ENCODE measurements around the gene G6PC3. TPM values are rescaled to one million over a fixed set of nuclear protein-coding genes. Genes with fewer than 3 reads are reported as not detected.
"Not testable (repeated sequence)": the region's sequence is repeated elsewhere in the genome, so short reads cannot be mapped to it uniquely, and the experiment has no call there.

Gene G6PC3
- 24.4 and 36.2 TPM in 2 replicates for total RNA-seq (2014; rRNA removed; shearing (Covaris generic))

DNA sequence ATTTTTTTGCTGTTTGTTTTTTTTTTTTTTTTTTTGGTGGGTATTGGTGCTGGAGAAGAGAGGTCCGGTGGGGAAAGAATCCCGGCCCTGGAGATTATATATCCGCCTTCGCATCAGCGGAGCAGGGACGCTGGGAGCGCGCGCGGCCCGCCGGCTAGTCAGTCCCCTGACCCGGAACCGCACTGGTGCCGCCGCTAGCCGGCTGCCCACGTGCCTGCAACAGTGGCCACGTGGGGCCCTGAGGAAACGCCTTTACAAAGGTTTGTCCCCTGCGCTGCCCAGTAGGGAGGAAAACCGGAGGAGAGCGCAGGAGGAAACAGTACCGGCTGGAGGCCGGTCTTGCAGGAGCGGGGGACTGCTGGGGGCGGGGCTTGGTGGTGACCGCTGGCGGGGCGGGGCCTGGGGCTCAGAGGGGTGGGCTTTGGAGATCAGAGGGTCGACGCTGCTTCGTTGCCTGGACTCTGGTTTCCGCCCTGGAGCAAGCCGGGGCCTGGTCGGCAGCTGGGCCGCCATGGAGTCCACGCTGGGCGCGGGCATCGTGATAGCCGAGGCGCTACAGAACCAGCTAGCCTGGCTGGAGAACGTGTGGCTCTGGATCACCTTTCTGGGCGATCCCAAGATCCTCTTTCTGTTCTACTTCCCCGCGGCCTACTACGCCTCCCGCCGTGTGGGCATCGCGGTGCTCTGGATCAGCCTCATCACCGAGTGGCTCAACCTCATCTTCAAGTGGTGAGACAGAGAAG lies at the start of gene G6PC3:
TSS of gene G6PC3 (plus strand) at position 281 of the 743 bp plus-strand sequence. CDS start at position 512, 231 bp downstream.
- Histone ChIP-seq H3K9me3 (replicated peaks) (no peaks in the 10 kb centered on the region), H3K4me1 (replicated peaks) (peaks cover 51% of the 10 kb centered on the region), H3K27me3 (replicated peaks) (no peaks in the 10 kb centered on the region), H3K4me3 (peak within 1 kb of the TSS; percentile 59), H3K36me3 (peaks cover 30% of the 10 kb centered on the region), H3K27ac (peak within 1 kb of the TSS; percentile 82)
- DNase-seq (ENCODE audit: low read depth in 1 of 2, low spot score in 2 of 2) = peak; percentile 95 to 99

DNA sequence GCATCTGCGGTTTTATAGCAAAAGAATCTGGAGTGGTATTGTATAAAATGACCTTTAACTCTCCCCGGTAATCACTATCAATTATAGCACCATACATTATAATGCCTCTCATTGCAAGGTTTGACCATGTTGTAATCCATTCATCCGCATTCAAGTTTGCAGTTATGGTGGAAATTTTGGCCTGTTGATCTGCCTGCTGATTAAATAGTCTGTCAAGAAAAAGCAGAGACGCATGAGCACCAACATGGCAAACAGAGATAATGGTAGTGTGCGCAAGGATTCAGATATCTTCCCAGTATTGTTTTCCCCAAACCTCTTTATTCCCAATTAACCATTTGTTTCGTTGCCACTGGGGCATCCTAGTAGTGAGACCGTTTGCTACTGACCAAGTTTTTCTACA lies 49.3 kb upstream of the G6PC3 start:
- not testable (repeated sequence) for H3K27ac ChIP-seq; H3K27me3 ChIP-seq (replicated peaks); DNase-seq (ENCODE audit: low read depth in 1 of 2, low spot score in 2 of 2); H3K9me3 ChIP-seq (replicated peaks); H3K4me3 ChIP-seq; H3K4me1 ChIP-seq (replicated peaks)
- peaks cover 29% of the 10 kb centered on the region for H3K36me3 ChIP-seq

- no peak overlapping the region for H3K27ac ChIP-seq
- no peaks in the 10 kb centered on the region for H3K9me3 ChIP-seq (replicated peaks)
- H3K27me3 ChIP-seq (replicated peaks) = no peaks in the 10 kb centered on the region
- H3K4me3 ChIP-seq = no peak overlapping the region
- peaks cover 33% of the 10 kb centered on the region for H3K36me3 ChIP-seq
- no peak for DNase-seq (ENCODE audit: low read depth in 1 of 2, low spot score in 2 of 2)
- H3K4me1 ChIP-seq (replicated peaks) = no peaks in the 10 kb centered on the region
Measured at GRCh38 chr17:44022246-44022645, 48.3 kb upstream of the G6PC3 start.

- Histone ChIP-seq H3K36me3 (peaks cover 41% of the 10 kb centered on the region), H3K27ac (no peak overlapping the region), H3K4me3 (no peak overlapping the region), H3K9me3 (replicated peaks) (no peaks in the 10 kb centered on the region), H3K4me1 (replicated peaks) (no peaks in the 10 kb centered on the region), H3K27me3 (replicated peaks) (no peaks in the 10 kb centered on the region)
- no peak for DNase-seq (ENCODE audit: low read depth in 1 of 2, low spot score in 2 of 2)
Measured at GRCh38 chr17:44023545-44024270, 46.8 kb upstream of the G6PC3 start.

- H3K4me1 ChIP-seq (replicated peaks) = no peaks in the 10 kb centered on the region
- no peak for DNase-seq (ENCODE audit: low read depth in 1 of 2, low spot score in 2 of 2)
- no peaks in the 10 kb centered on the region for H3K9me3 ChIP-seq (replicated peaks)
- H3K27ac ChIP-seq = no peak overlapping the region
- no peaks in the 10 kb centered on the region for H3K27me3 ChIP-seq (replicated peaks)
- H3K4me3 ChIP-seq = no peak overlapping the region
- H3K36me3 ChIP-seq = peaks cover 43% of the 10 kb centered on the region
Measured at GRCh38 chr17:44024271-44024663, 46.3 kb upstream of the G6PC3 start.

DNA sequence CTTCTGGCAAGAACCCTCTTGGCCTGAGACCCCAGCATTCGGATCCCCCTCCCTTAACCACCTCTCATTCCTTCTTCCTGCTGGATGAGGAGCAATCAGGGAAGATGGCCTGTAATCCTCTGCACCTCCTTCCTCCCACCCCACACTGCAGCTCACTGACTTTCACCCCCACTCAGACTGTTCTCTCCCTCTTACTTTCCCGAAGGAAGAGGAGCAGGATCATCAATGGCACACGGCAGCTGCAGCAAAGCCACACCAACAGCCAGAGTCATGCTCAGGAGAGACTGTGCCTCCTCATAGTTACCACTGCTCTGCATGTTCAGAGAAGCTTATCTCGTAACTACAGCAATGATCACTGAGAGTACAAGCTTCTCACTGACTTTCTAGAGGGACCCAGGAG lies 45.7 kb upstream of the G6PC3 start:
- Histone ChIP-seq H3K4me1 (replicated peaks) (no peaks in the 10 kb centered on the region), H3K36me3 (peaks cover 49% of the 10 kb centered on the region), H3K9me3 (replicated peaks) (no peaks in the 10 kb centered on the region), H3K4me3 (no peak overlapping the region), H3K27ac (no peak overlapping the region), H3K27me3 (replicated peaks) (no peaks in the 10 kb centered on the region)
- DNase-seq (ENCODE audit: low read depth in 1 of 2, low spot score in 2 of 2) = no peak

DNA sequence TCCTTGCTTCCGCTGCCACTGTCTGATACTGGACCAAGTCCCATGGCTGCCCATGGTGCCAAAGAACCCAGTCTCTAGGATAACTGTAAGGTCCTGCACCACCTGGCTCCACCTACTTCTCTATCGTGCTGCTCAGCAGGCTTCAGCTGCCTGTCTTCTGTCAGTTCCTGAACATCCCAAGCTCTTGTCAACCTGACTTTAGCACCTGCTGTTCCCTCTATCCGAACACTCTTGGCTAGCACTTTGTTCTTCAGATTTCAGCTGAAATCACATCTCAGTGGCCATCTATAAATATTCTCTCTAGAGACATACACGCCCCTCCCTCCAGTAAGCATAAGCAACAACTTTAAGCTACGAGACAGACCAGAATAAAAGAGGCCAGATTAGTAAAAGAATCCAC lies 40.8 kb upstream of the G6PC3 start:
- Histone ChIP-seq H3K4me1 (replicated peaks) (no peaks in the 10 kb centered on the region), H3K9me3 (replicated peaks) (no peaks in the 10 kb centered on the region), H3K27ac (no peak overlapping the region), H3K27me3 (replicated peaks) (no peaks in the 10 kb centered on the region), H3K36me3 (peaks cover 66% of the 10 kb centered on the region), H3K4me3 (no peak overlapping the region)
- no peak for DNase-seq (ENCODE audit: low read depth in 1 of 2, low spot score in 2 of 2)

- no peaks in the 10 kb centered on the region for H3K9me3 ChIP-seq (replicated peaks)
- H3K36me3 ChIP-seq = peaks cover 66% of the 10 kb centered on the region
- H3K27ac ChIP-seq = no peak overlapping the region
- no peak overlapping the region for H3K4me3 ChIP-seq
- H3K4me1 ChIP-seq (replicated peaks) = no peaks in the 10 kb centered on the region
- no peaks in the 10 kb centered on the region for H3K27me3 ChIP-seq (replicated peaks)
- DNase-seq (ENCODE audit: low read depth in 1 of 2, low spot score in 2 of 2) = no peak
Measured at GRCh38 chr17:44030482-44030881, 40.1 kb upstream of the G6PC3 start.

DNA sequence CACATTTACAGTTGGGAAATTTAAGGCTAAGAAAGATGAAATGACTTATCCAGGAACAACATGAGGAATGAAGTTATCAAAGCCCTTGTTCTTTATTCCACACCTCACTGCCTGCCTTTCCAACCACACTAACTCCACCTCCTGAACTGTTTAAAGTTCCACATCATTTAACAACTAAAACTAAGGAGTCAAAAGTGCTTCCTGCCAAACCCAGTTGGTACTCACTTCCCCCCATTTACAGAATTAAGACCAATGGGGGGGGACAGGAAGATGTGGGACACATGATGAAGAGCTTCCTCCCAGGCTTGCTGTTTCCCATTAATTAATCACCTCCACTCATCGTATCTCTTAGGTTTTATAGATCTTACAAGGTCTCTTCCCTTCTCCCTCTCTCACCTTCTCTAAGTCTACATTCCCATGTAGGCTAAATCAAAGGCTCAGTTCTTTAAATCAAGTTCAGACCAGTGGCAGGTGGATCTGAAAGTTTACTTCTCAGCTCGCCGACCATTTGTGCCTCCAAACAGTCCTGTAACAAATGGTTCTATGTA lies 36.6 kb upstream of the G6PC3 start:
- Histone ChIP-seq H3K27ac (no peak overlapping the region), H3K27me3 (replicated peaks) (no peaks in the 10 kb centered on the region), H3K4me3 (no peak overlapping the region), H3K36me3 (peaks cover 83% of the 10 kb centered on the region), H3K4me1 (replicated peaks) (no peaks in the 10 kb centered on the region), H3K9me3 (replicated peaks) (no peaks in the 10 kb centered on the region)
- DNase-seq (ENCODE audit: low read depth in 1 of 2, low spot score in 2 of 2) = no peak

GRCh38 chr17:44034688-44035087 lies 35.8 kb upstream of the G6PC3 start:
- peaks cover 82% of the 10 kb centered on the region for H3K36me3 ChIP-seq
- H3K4me3 ChIP-seq; H3K27me3 ChIP-seq (replicated peaks); H3K9me3 ChIP-seq (replicated peaks); H3K4me1 ChIP-seq (replicated peaks); H3K27ac ChIP-seq; DNase-seq (ENCODE audit: low read depth in 1 of 2, low spot score in 2 of 2): not testable (repeated sequence)

DNA sequence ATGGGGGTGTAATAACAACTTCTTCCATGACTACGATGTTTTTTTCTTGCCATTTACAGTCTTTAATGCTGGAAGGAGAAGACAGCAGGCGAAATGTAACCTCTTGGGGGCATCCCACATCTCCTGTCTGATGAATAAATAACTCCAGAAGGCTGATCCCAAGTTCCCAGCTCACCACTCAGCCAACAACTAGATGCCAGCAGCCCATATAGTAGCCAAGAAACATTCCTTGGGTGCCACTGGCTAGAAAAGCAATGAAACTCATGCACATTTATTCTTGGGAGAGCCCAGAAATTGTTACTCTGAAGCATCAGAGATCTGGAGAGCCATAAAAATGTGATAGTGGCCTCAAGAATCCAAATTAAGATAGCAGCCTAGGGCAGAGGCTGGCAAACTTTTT lies 33.1 kb upstream of the G6PC3 start:
- peaks cover 73% of the 10 kb centered on the region for H3K36me3 ChIP-seq
- peaks cover 3% of the 10 kb centered on the region; the same call in 1 of the 2 replicates for H3K4me1 ChIP-seq (replicated peaks)
- no peak overlapping the region for H3K27ac ChIP-seq
- H3K9me3 ChIP-seq (replicated peaks) = no peaks in the 10 kb centered on the region
- no peak for DNase-seq (ENCODE audit: low read depth in 1 of 2, low spot score in 2 of 2)
- H3K27me3 ChIP-seq (replicated peaks) = no peaks in the 10 kb centered on the region
- no peak overlapping the region for H3K4me3 ChIP-seq

- peaks cover 70% of the 10 kb centered on the region for H3K36me3 ChIP-seq
- DNase-seq (ENCODE audit: low read depth in 1 of 2, low spot score in 2 of 2) = no peak
- H3K4me1 ChIP-seq (replicated peaks) = peaks cover 11% of the 10 kb centered on the region
- no peak overlapping the region for H3K27ac ChIP-seq
- H3K4me3 ChIP-seq = no peak overlapping the region
- no peaks in the 10 kb centered on the region for H3K27me3 ChIP-seq (replicated peaks)
- H3K9me3 ChIP-seq (replicated peaks) = no peaks in the 10 kb centered on the region
Measured at GRCh38 chr17:44038604-44039011, 31.9 kb upstream of the G6PC3 start.

DNA sequence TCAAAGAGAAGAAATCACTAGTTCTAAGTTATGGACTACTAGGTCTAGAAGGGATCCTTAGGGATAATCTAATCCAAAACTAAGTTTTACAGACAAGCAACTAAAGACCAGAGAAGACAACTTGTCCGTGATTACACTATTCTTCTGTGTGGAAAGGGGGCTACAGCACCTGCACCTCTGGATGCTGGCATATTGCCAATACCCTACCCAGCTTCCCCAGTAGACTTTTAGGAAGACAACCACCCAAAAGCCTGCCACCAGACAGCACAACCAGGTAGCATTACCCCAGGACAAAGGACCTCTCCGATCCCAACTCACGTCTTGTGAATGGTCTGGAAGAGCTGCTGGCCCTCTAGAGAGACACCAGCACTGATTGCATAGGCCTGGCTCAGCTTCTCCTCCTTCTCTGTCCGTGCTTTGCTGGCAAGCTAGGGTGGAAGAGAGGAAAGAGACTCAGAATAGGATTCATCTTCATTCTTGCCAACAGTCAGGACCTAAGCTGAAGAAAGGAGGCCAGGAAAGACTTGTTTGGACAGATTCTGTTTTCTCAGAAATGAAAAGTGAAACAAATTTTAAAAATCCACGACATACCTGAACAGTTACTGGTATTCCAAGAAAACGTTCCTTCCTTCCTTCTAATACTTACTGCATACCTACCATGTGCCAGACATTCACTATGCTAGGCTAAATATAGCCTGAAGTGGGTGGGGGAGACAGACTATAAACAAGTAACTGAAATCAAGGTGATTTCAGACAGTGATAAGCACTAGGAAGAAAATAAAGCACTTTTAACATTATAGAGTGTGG lies 30.5 kb upstream of the G6PC3 start:
- Histone ChIP-seq H3K36me3 (peaks cover 73% of the 10 kb centered on the region), H3K9me3 (replicated peaks) (no peaks in the 10 kb centered on the region), H3K4me1 (replicated peaks) (peaks cover 25% of the 10 kb centered on the region), H3K27me3 (replicated peaks) (no peaks in the 10 kb centered on the region), H3K4me3 (no peak overlapping the region), H3K27ac (no peak overlapping the region)
- DNase-seq (ENCODE audit: low read depth in 1 of 2, low spot score in 2 of 2) = no peak

Data from SJSA1 (cell line).